Naive thymus-derived CD8-positive, alpha-beta T cell (primary cell): ENCODE data around the gene USP21. TPM values are rescaled to one million over a fixed set of nuclear protein-coding genes. Genes with fewer than 3 reads are reported as not detected.
"Not testable (repeated sequence)": the region's sequence is repeated elsewhere in the genome, so short reads cannot be mapped to it uniquely, and the experiment has no call there.

Source experiments
- ATAC-seq, 2 donors: fragments of 150-1000 bp; cut with Tn5 transposase in 1 of 2; sonication (Bioruptor Pico), chemical (Tn5 transposase) in 1 of 2; 1 replicate in 1 of 2; 2 replicates in 1 of 2; pipeline ENCODE4 v1.10.0; 2021; ENCODE audit warnings: mild to moderate bottlenecking in 2 of 2, moderate library complexity in 2 of 2
- POLR2A ChIA-PET: fragments of 350-600 bp; sonication (Branson Sonifier 250); formaldehyde crosslinking; loops from one replicate; lab custom pipeline; 2021; ENCODE audit warnings: antibody characterized with exemption; lab: Charles Lee
- DNase-seq, 10 donors: peaks; one replicate each; pipeline versions ENCODE4 v3.0.0 to v3.0.0-alpha.2; 2020 to 2022
- H3K27ac Mint-ChIP-seq, 10 donors: one replicate each; pipeline ENCODE4 v1.8.0; 2020 to 2022; ENCODE audit warnings: mild to moderate bottlenecking in 10 of 10, mixed read lengths in 10 of 10, moderate library complexity in 4 of 10, inconsistent platforms in 1 of 10
- H3K27me3 Mint-ChIP-seq, 5 donors: one replicate each; pipeline ENCODE4 v1.8.0; 2021 to 2022; ENCODE audit warnings: mixed read lengths in 5 of 5
- H3K36me3 Mint-ChIP-seq, 3 donors: one replicate each; pipeline ENCODE4 v1.8.0; 2020 to 2022; ENCODE audit warnings: mixed read lengths in 3 of 3, mild to moderate bottlenecking in 2 of 3, inconsistent platforms in 1 of 3
- H3K4me1 Mint-ChIP-seq, 4 donors: one replicate each; pipeline ENCODE4 v1.8.0; 2021 to 2022; ENCODE audit warnings: mixed read lengths in 4 of 4
- H3K4me3 Mint-ChIP-seq, 10 donors: one replicate each; pipeline ENCODE4 v1.8.0; 2020 to 2022; ENCODE audit warnings: mild to moderate bottlenecking in 10 of 10, mixed read lengths in 10 of 10, moderate library complexity in 6 of 10, inconsistent platforms in 1 of 10
- H3K9me3 Mint-ChIP-seq, 9 donors: one replicate each; pipeline ENCODE4 v1.8.0; 2020 to 2022; ENCODE audit warnings: mixed read lengths in 9 of 9, mild to moderate bottlenecking in 3 of 9, inconsistent platforms in 1 of 9, moderate library complexity in 1 of 9
- polyA plus RNA-seq, 3 donors: library from polyadenylated mRNA; unstranded; fragments of 300-500 nt; fragmentation: Illumina TruSeq; gene quantifications; one replicate each; pipeline ENCODE4 v1.2.3, GENCODE V29; 2021
- total RNA-seq, 8 experiments: library from RNA in 2 of 8; stranded (reverse) in 2 of 8; gene quantifications; one replicate each; pipeline ENCODE4 v1.2.3 and lab custom pipeline; 2021 to 2026

Gene USP21
- 10 to 100 TPM; 59.2 to 63.8 TPM for total RNA-seq
- polyA plus RNA-seq: 10 to 100 TPM; 13.8 to 31.4 (median 14.6) TPM
- 24.4 to 60.7 (median 44.0) reads per million in 6 experiments for total RNA-seq (lab: John Stamatoyannopoulos, UW)

- H3K4me3 Mint-ChIP-seq: peak within 1 kb of the TSS; percentile 88 to 97 (median 93)
- POLR2A ChIA-PET: interaction anchor here (0.9 to 2.6 kb wide), 6 partner anchors 9 to 43 kb away, joined by 3 to 12 read pairs (median 4); partner anchors contain the start of genes B4GALT3, NDUFS2, NIT1 and PFDN2
- H3K36me3 Mint-ChIP-seq: peaks cover 0 to 46% (median 14%) of the 10 kb centered on the region in 3 donors
- DNase-seq: peak; percentile 85 to 95 (median 91)
- peak; percentile 89 to 90 for ATAC-seq
- H3K27ac Mint-ChIP-seq: peak within 1 kb of the TSS; percentile 89 to 97 (median 96)
- no peaks in the 10 kb centered on the region for H3K27me3 Mint-ChIP-seq
- no peaks in the 10 kb centered on the region for H3K9me3 Mint-ChIP-seq
- peaks cover 35 to 76% (median 66%) of the 10 kb centered on the region in 4 donors for H3K4me1 Mint-ChIP-seq
These were observed at the start of gene USP21 for GRCh38 chr1:161159087-161159912. Gene USP21 (plus strand): TSS chr1:161159500. CDS start chr1:161160641, 1,141 bp downstream.

- H3K27me3 Mint-ChIP-seq: no peaks in the 10 kb centered on the region
- no peak for ATAC-seq
- POLR2A ChIA-PET: no interaction called here
- H3K4me3 Mint-ChIP-seq: no peak overlapping the region
- H3K9me3 Mint-ChIP-seq: no peaks in the 10 kb centered on the region
- H3K4me1 Mint-ChIP-seq: peaks cover 30 to 57% (median 50%) of the 10 kb centered on the region in 4 donors
- peaks cover 0 to 29% (median 0%) of the 10 kb centered on the region in 3 donors for H3K36me3 Mint-ChIP-seq
- DNase-seq: no peak
- peak overlapping the region in 3 of 10 donors; percentile 5 to 58 (median 24) for H3K27ac Mint-ChIP-seq
These were observed 48.2 kb upstream of the USP21 start for GRCh38 chr1:161111117-161111516.

- POLR2A ChIA-PET: interaction anchor here (0.6 to 1.3 kb wide), 3 partner anchors 13 to 50 kb away, joined by 3 to 4 read pairs (median 3); no protein-coding TSS in a partner anchor
- peaks cover 33 to 57% (median 52%) of the 10 kb centered on the region in 4 donors for H3K4me1 Mint-ChIP-seq
- no peak for ATAC-seq
- H3K4me3 Mint-ChIP-seq: no peak overlapping the region
- no peaks in the 10 kb centered on the region for H3K9me3 Mint-ChIP-seq
- DNase-seq: no peak
- peak overlapping the region in 6 of 10 donors; percentile 2 to 58 (median 30) for H3K27ac Mint-ChIP-seq
- no peaks in the 10 kb centered on the region for H3K27me3 Mint-ChIP-seq
- H3K36me3 Mint-ChIP-seq: peaks cover 0 to 29% (median 0%) of the 10 kb centered on the region in 3 donors
These were observed 47.8 kb upstream of the USP21 start for GRCh38 chr1:161111527-161111926.

GRCh38 chr1:161113915-161114314 is 45.4 kb upstream of the USP21 start:
- H3K27ac Mint-ChIP-seq: peak overlapping the region in 5 of 10 donors; percentile 27 to 72 (median 68)
- no peak for ATAC-seq
- H3K27me3 Mint-ChIP-seq: no peaks in the 10 kb centered on the region
- DNase-seq: no peak
- POLR2A ChIA-PET: interaction anchor here (0.6 kb wide), 1 partner anchor 77 kb away, joined by 4 read pairs; no protein-coding TSS in a partner anchor
- no peaks in the 10 kb centered on the region for H3K9me3 Mint-ChIP-seq
- peak overlapping the region in 1 of 10 donors; percentile 22 for H3K4me3 Mint-ChIP-seq
- H3K36me3 Mint-ChIP-seq: peaks cover 0 to 26% (median 0%) of the 10 kb centered on the region in 3 donors
- H3K4me1 Mint-ChIP-seq: peaks cover 36 to 73% (median 68%) of the 10 kb centered on the region in 4 donors

GRCh38 chr1:161114556-161114955 is 44.7 kb upstream of the USP21 start:
- POLR2A ChIA-PET: interaction anchor here (0.6 kb wide), 1 partner anchor 78 kb away, joined by 4 read pairs; no protein-coding TSS in a partner anchor
- Mint-ChIP-seq H3K4me1 (peaks cover 39 to 79% (median 72%) of the 10 kb centered on the region in 4 donors), H3K27me3 (no peaks in the 10 kb centered on the region), H3K36me3 (peaks cover 0 to 23% (median 0%) of the 10 kb centered on the region in 3 donors), H3K27ac (peak overlapping the region in 3 of 10 donors; percentile 43 to 69 (median 49)), H3K4me3 (peak overlapping the region in 1 of 10 donors; percentile 29), H3K9me3 (no peaks in the 10 kb centered on the region)
- ATAC-seq (no peak), DNase-seq (no peak)

GRCh38 chr1:161115132-161115711 is 44.1 kb upstream of the USP21 start:
- POLR2A ChIA-PET: interaction anchor here (0.5 to 0.7 kb wide), 2 partner anchors 54 to 110 kb away, joined by 4 to 6 read pairs; no protein-coding TSS in a partner anchor
- Mint-ChIP-seq H3K27ac (peak overlapping the region in 5 of 10 donors; percentile 1 to 69 (median 40)), H3K9me3 (no peaks in the 10 kb centered on the region), H3K27me3 (no peaks in the 10 kb centered on the region), H3K36me3 (peaks cover 0 to 23% (median 0%) of the 10 kb centered on the region in 3 donors), H3K4me3 (peak overlapping the region in 8 of 10 donors; percentile 7 to 97 (median 84)), H3K4me1 (peaks cover 41 to 86% (median 77%) of the 10 kb centered on the region in 4 donors)
- no peak for DNase-seq
- no peak for ATAC-seq

GRCh38 chr1:161115961-161116360 is 43.3 kb upstream of the USP21 start:
- H3K9me3 Mint-ChIP-seq, H3K27me3 Mint-ChIP-seq, ATAC-seq, DNase-seq: not testable (repeated sequence)
- peak overlapping the region in 5 of 10 donors; percentile 5 to 69 (median 48) for H3K27ac Mint-ChIP-seq
- peaks cover 0 to 22% (median 0%) of the 10 kb centered on the region in 3 donors for H3K36me3 Mint-ChIP-seq
- POLR2A ChIA-PET: interaction anchor here (0.6 to 1.9 kb wide), 3 partner anchors 50 to 86 kb away, joined by 3 to 4 read pairs (median 4); partner anchors contain the start of genes NDUFS2 and PPOX
- H3K4me3 Mint-ChIP-seq: peak overlapping the region; percentile 91 to 97 (median 95)
- H3K4me1 Mint-ChIP-seq: peaks cover 41 to 87% (median 78%) of the 10 kb centered on the region in 4 donors

- peak; percentile 82 to 86 for ATAC-seq
- Mint-ChIP-seq H3K27ac (peak within 1 kb of the TSS; percentile 77 to 98 (median 95)), H3K9me3 (no peaks in the 10 kb centered on the region), H3K4me3 (peak within 1 kb of the TSS; percentile 91 to 97 (median 95)), H3K27me3 (no peaks in the 10 kb centered on the region), H3K36me3 (peaks cover 0 to 40% (median 2%) of the 10 kb centered on the region in 3 donors), H3K4me1 (peaks cover 36 to 90% (median 68%) of the 10 kb centered on the region in 4 donors)
- DNase-seq: peak; percentile 76 to 88 (median 83)
- POLR2A ChIA-PET: interaction anchor here (0.7 to 2.4 kb wide), 17 partner anchors 10 to 188 kb away, joined by 3 to 18 read pairs (median 5); partner anchors contain the start of genes ARHGAP30, DEDD, KLHDC9 and NDUFS2
These were observed 41.3 kb upstream of the USP21 start, which contains the start of the genes NIT1 and PFDN2 for GRCh38 chr1:161117759-161118581. Gene NIT1 (plus strand): TSS chr1:161118105. CDS start chr1:161118177, 72 bp downstream. Gene PFDN2 (minus strand): TSS chr1:161118037. CDS start chr1:161118026, 11 bp downstream.

- peak overlapping the region; percentile 77 to 98 (median 94) for H3K27ac Mint-ChIP-seq
- H3K4me3 Mint-ChIP-seq: peak overlapping the region; percentile 91 to 97 (median 95)
- peaks cover 0 to 43% (median 4%) of the 10 kb centered on the region in 3 donors for H3K36me3 Mint-ChIP-seq
- DNase-seq (peak; percentile 17 to 73 (median 51)), ATAC-seq (peak; percentile 47 to 62)
- POLR2A ChIA-PET: interaction anchor here (0.6 to 2.4 kb wide), 4 partner anchors 9 to 272 kb away, joined by 3 to 12 read pairs (median 6); no protein-coding TSS in a partner anchor
- H3K4me1 Mint-ChIP-seq: peaks cover 22 to 80% (median 54%) of the 10 kb centered on the region in 4 donors
- H3K9me3 Mint-ChIP-seq: no peaks in the 10 kb centered on the region
- H3K27me3 Mint-ChIP-seq: no peaks in the 10 kb centered on the region
These were observed 40.0 kb upstream of the USP21 start for GRCh38 chr1:161119092-161119903.

- POLR2A ChIA-PET: interaction anchor here (1.3 to 1.8 kb wide), 2 partner anchors 12 to 24 kb away, joined by 3 to 8 read pairs; partner anchors contain the start of gene DEDD
- Mint-ChIP-seq H3K4me1 (peaks cover 21 to 68% (median 42%) of the 10 kb centered on the region in 4 donors), H3K27me3 (no peaks in the 10 kb centered on the region), H3K36me3 (peaks cover 0 to 56% (median 8%) of the 10 kb centered on the region in 3 donors), H3K4me3 (no peak overlapping the region), H3K27ac (peak overlapping the region in 6 of 10 donors; percentile 1 to 80 (median 30)), H3K9me3 (no peaks in the 10 kb centered on the region)
- DNase-seq (no peak), ATAC-seq (no peak)
These were observed 38.2 kb upstream of the USP21 start for GRCh38 chr1:161121042-161121650.
